PC-3 (cell line): Measurements from ENCODE around the gene PFDN4. TPM values are rescaled to one million over a fixed set of nuclear protein-coding genes. Genes with fewer than 3 reads are reported as not detected.

Experiments used
- ATAC-seq: fragments of 200-7000 bp; cut with Tn5 transposase; 2 replicates; pipeline ENCODE4 v1.9.1; 2020; ENCODE audit warnings: mild to moderate bottlenecking, moderate library complexity
- BruUV-seq: library from RNA; stranded (reverse); fragments of 400-500 nt; replicated peaks from 2 replicates; lab custom pipeline; 2021; lab: Mats Ljungman, UMichigan
- CTCF ChIA-PET: fragments of 300-600 bp; sonication (Branson Sonifier 250); formaldehyde crosslinking; loops from one replicate; lab custom pipeline; 2022; ENCODE audit warnings: antibody characterized with exemption; lab: Charles Lee
- POLR2A ChIA-PET: fragments of 300-600 bp; sonication (Branson Sonifier 250); formaldehyde crosslinking; loops from one replicate; lab custom pipeline; 2022; ENCODE audit warnings: antibody characterized with exemption; ENCODE audit not compliant: unreplicated experiment; lab: Charles Lee
- DNase-seq: peaks from one replicate; pipeline ENCODE4 v3.0.0-alpha.2; 2015
- H2AFZ ChIP-seq: fragments of 300-600 bp; sonication (generic); 2 replicates; pipeline ENCODE4 v1.6.0; 2016; ENCODE audit warnings: antibody characterized with exemption, low read length
- H3F3A ChIP-seq: fragments of 300-600 bp; sonication (generic); one replicate; pipeline ENCODE4 v1.6.0; 2017; ENCODE audit warnings: antibody characterized with exemption, low read length, control low read depth, mild to moderate bottlenecking; ENCODE audit not compliant: unreplicated experiment
- H3K27ac ChIP-seq: fragments of 300-600 bp; sonication (generic); 2 replicates; pipeline ENCODE4 v1.5.1; 2016; ENCODE audit warnings: mild to moderate bottlenecking, low read length
- H3K27me3 ChIP-seq: fragments of 300-600 bp; sonication (generic); 2 replicates; pipeline ENCODE4 v1.6.1; 2016; ENCODE audit warnings: low read length, mixed read lengths
- H3K36me3 ChIP-seq: fragments of 300-600 bp; sonication (generic); 2 replicates; pipeline ENCODE4 v1.6.1; 2016; ENCODE audit warnings: low read depth, mixed run types, low read length, mixed read lengths
- H3K4me1 ChIP-seq: fragments of 300-600 bp; sonication (generic); 2 replicates; pipeline ENCODE4 v1.5.1; 2016; ENCODE audit warnings: low read length; ENCODE audit not compliant: insufficient read depth
- H3K4me2 ChIP-seq: fragments of 300-600 bp; sonication (generic); 2 replicates; pipeline ENCODE4 v1.6.0; 2016; ENCODE audit warnings: low read length
- H3K4me3 ChIP-seq: fragments of 300-600 bp; sonication (generic); 2 replicates; pipeline ENCODE4 v1.5.1; 2016; ENCODE audit warnings: mild to moderate bottlenecking, low read length, mixed read lengths
- H3K79me2 ChIP-seq: fragments of 300-600 bp; sonication (generic); 2 replicates; pipeline ENCODE4 v1.6.1; 2017; ENCODE audit warnings: low read length, mixed read lengths
- H3K9ac ChIP-seq: fragments of 300-600 bp; sonication (generic); 2 replicates; pipeline ENCODE4 v1.6.0; 2016; ENCODE audit warnings: mild to moderate bottlenecking, low read length
- H3K9me2 ChIP-seq: fragments of 300-600 bp; sonication (generic); replicated peaks from 2 replicates; pipeline ENCODE4 v1.6.1; 2016; ENCODE audit warnings: mixed run types, low read length, mixed read lengths
- H3K9me3 ChIP-seq: fragments of 300-600 bp; sonication (generic); 2 replicates; pipeline ENCODE4 v1.6.1; 2016; ENCODE audit warnings: low read length, mixed read lengths
- H4K20me1 ChIP-seq: fragments of 300-600 bp; sonication (generic); 2 replicates; pipeline ENCODE4 v1.6.1; 2016; ENCODE audit warnings: low read length, mixed read lengths
- CTCF ChIP-seq: fragments of 300-600 bp; sonication (generic); conservative IDR thresholded peaks from 2 replicates; pipeline ENCODE4 v1.5.1; 2017; ENCODE audit warnings: antibody characterized with exemption, low read depth, mild to moderate bottlenecking, low read length
- EZH2 ChIP-seq: fragments of 300-600 bp; sonication (generic); IDR thresholded peaks from one replicate; pipeline ENCODE4 v1.6.1; 2017; ENCODE audit warnings: antibody characterized with exemption, mild to moderate bottlenecking, low read length; ENCODE audit not compliant: unreplicated experiment
- EZH2phosphoT487 ChIP-seq: fragments of 300-600 bp; sonication (generic); IDR thresholded peaks from 2 replicates; pipeline ENCODE4 v1.6.1; 2018; ENCODE audit warnings: mild to moderate bottlenecking, antibody characterized with exemption, low read length, borderline replicate concordance
- intact Hi-C: fragments of 100-400 bp; cut with micrococcal nuclease; formaldehyde crosslinking; loops from 2 replicates; pipeline ENCODE4 v1.9.0; 2023
- total RNA-seq: library from RNA; depleted of rRNA; stranded (reverse); fragments of >200 nt; gene quantifications from 2 replicates; pipeline ENCODE4 v1.2.3, GENCODE V29; 2014

PFDN4 gene
- total RNA-seq, 1 experiment from 2014 or later = 122 TPM

GRCh38 chr20:54190217-54190616 is 17.7 kb upstream of the PFDN4 start:
- TF ChIP-seq EZH2 (no peak), CTCF (no peak), EZH2phosphoT487 (no peak)
- ChIA-PET CTCF (no interaction called here), POLR2A (no interaction called here)
- Histone ChIP-seq H3K9me3 (no peaks in the 10 kb centered on the region), H3K79me2 (no peaks in the 10 kb centered on the region), H3K4me2 (no peak overlapping the region), H3K9ac (no peak overlapping the region), H3K36me3 (no peaks in the 10 kb centered on the region), H3K4me1 (peaks cover 8% of the 10 kb centered on the region; the same call in 1 of the 2 replicates), H4K20me1 (no peaks in the 10 kb centered on the region), H3K27me3 (no peaks in the 10 kb centered on the region), H2AFZ (no peak overlapping the region), H3K9me2 (no peaks in the 10 kb centered on the region), H3F3A (no peaks in the 10 kb centered on the region), H3K27ac (no peak overlapping the region), H3K4me3 (no peak overlapping the region)
- no peak for DNase-seq
- intact Hi-C loops = no loop called here
- ATAC-seq = no peak
- no TSS peak for BruUV-seq

- DNase-seq = no peak
- Histone ChIP-seq H3K4me1 (peaks cover 19% of the 10 kb centered on the region), H3K27ac (no peak overlapping the region), H3F3A (no peaks in the 10 kb centered on the region), H3K27me3 (no peaks in the 10 kb centered on the region), H3K4me2 (no peak overlapping the region), H3K9me2 (no peaks in the 10 kb centered on the region), H3K9ac (no peak overlapping the region), H3K9me3 (no peaks in the 10 kb centered on the region), H3K4me3 (no peak overlapping the region), H2AFZ (no peak overlapping the region), H4K20me1 (no peaks in the 10 kb centered on the region), H3K36me3 (no peaks in the 10 kb centered on the region), H3K79me2 (no peaks in the 10 kb centered on the region)
- ChIA-PET POLR2A (no interaction called here), CTCF (no interaction called here)
- intact Hi-C loops = no loop called here
- no peak for ATAC-seq
- no TSS peak for BruUV-seq
- no peak for TF ChIP-seq EZH2
- TF ChIP-seq CTCF = no peak
- no peak for TF ChIP-seq EZH2phosphoT487
Observed at GRCh38 chr20:54193817-54194216, 14.1 kb upstream of the PFDN4 start.

- H3F3A ChIP-seq = no peaks in the 10 kb centered on the region
- no peak overlapping the region for H2AFZ ChIP-seq
- peak; percentile 66 for ATAC-seq
- H4K20me1 ChIP-seq = no peaks in the 10 kb centered on the region
- DNase-seq = peak; percentile 59
- H3K4me3 ChIP-seq = no peak overlapping the region
- peaks cover 12% of the 10 kb centered on the region for H3K4me1 ChIP-seq
- H3K27me3 ChIP-seq = no peaks in the 10 kb centered on the region
- H3K4me2 ChIP-seq = no peak overlapping the region
- no peaks in the 10 kb centered on the region for H3K36me3 ChIP-seq
- no peaks in the 10 kb centered on the region for H3K9me3 ChIP-seq
- H3K9me2 ChIP-seq = no peaks in the 10 kb centered on the region
- BruUV-seq = no TSS peak
- no peak overlapping the region for H3K9ac ChIP-seq
- H3K27ac ChIP-seq = no peak overlapping the region
- TF ChIP-seq EZH2 (no peak), CTCF (peak; percentile 37)
- CTCF ChIA-PET = no interaction called here
- POLR2A ChIA-PET = no interaction called here
- intact Hi-C loops = loop anchor here (5.0 kb wide), 1 partner anchor 253 kb away; no protein-coding TSS in a partner anchor
- H3K79me2 ChIP-seq = no peaks in the 10 kb centered on the region
Observed at GRCh38 chr20:54194724-54195438, 13.0 kb upstream of the PFDN4 start.
